Ectodermal cell (in vitro differentiated cells): Measurements from ENCODE around the gene PAF1.
A peak's percentile ranks its signal among the peaks of the same experiment; 100 is the strongest.

Experiments used
- H3K27ac ChIP-seq: 2 replicates; pipeline ENCODE4 v1.7.0; 2013; ENCODE audit warnings: mild to moderate bottlenecking, low read depth, low read length; ENCODE audit not compliant: insufficient read depth, poor library complexity, severe bottlenecking
- H3K27me3 ChIP-seq: 2 replicates; pipeline ENCODE4 v1.7.0; 2013; ENCODE audit warnings: mild to moderate bottlenecking, low read length; ENCODE audit not compliant: insufficient read depth, control insufficient read depth, poor library complexity, severe bottlenecking
- H3K36me3 ChIP-seq: one replicate; pipeline ENCODE4 v1.7.0; 2013; ENCODE audit warnings: low read length; ENCODE audit not compliant: control insufficient read depth, insufficient read depth
- H3K4me1 ChIP-seq: one replicate; pipeline ENCODE4 v1.7.0; 2013; ENCODE audit warnings: low read length; ENCODE audit not compliant: control insufficient read depth, insufficient read depth
- H3K4me3 ChIP-seq: 2 replicates; pipeline ENCODE4 v1.7.0; 2013; ENCODE audit warnings: low read depth, low read length, control low read depth; ENCODE audit not compliant: insufficient read depth
- H3K9me3 ChIP-seq: 2 replicates; pipeline ENCODE4 v1.7.0; 2013; ENCODE audit warnings: mild to moderate bottlenecking, low read length, moderate library complexity; ENCODE audit not compliant: control insufficient read depth
- WGBS, 2 experiments: methylation state at CpG; one replicate each; pipeline ENCODE4 v1.1.7; 2013; ENCODE audit warnings: missing lambda C conversion rate in 2 of 2; 5-methylcytosine and 5-hydroxymethylcytosine counted together

PAF1 gene

GRCh38 chr19:39428283-39429112 lies 37.6 kb upstream of the PAF1 start:
- H3K4me1 ChIP-seq = peaks cover 15% of the 10 kb centered on the region
- peak overlapping the region; percentile 14 for H3K4me3 ChIP-seq
- H3K27ac ChIP-seq = peak overlapping the region; percentile 91
- 22 to 24% methylated on average over 23 of the region's 23 CpGs for WGBS, 2 experiments
- H3K27me3 ChIP-seq = no peaks in the 10 kb centered on the region
- peaks cover 20% of the 10 kb centered on the region for H3K36me3 ChIP-seq
- no peaks in the 10 kb centered on the region for H3K9me3 ChIP-seq

DNA sequence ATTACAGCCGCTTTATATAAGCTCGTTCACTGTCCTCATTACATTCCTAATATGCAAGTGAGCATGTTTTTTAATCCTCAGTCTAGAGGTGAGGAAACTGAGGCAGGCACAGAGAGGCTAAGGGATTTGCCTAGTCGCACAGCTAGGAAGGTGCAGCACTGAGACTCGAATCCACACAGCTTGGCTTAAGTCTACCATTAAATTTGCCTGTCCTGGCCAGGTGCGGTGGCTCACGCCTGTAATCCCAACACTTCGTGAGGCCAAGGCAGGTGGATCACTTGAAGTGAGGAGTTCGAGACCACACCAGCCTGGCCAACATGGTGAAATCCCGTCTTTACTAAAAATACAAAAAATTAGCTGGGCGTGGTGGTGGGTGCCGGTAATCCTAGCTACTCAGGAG lies 36.8 kb upstream of the PAF1 start:
- H3K27ac ChIP-seq = no peak overlapping the region

GRCh38 chr19:39426170-39426569 lies 35.3 kb upstream of the PAF1 start:
- Histone ChIP-seq H3K4me1 (peaks cover 15% of the 10 kb centered on the region), H3K27me3 (no peaks in the 10 kb centered on the region), H3K4me3 (no peak overlapping the region), H3K27ac (peak overlapping the region; percentile 44), H3K9me3 (no peaks in the 10 kb centered on the region), H3K36me3 (peaks cover 30% of the 10 kb centered on the region)
- WGBS, 2 experiments = 63 to 71% methylated on average over 5 of the region's 5 CpGs

More for the DNA sequence above, 36.8 kb upstream of the PAF1 start:
- H3K4me3 ChIP-seq = no peak overlapping the region
- WGBS, 2 experiments = 95% methylated on average over 11 of the region's 11 CpGs
- peaks cover 15% of the 10 kb centered on the region for H3K4me1 ChIP-seq
- peaks cover 19% of the 10 kb centered on the region for H3K36me3 ChIP-seq
- H3K9me3 ChIP-seq = no peaks in the 10 kb centered on the region
- no peaks in the 10 kb centered on the region for H3K27me3 ChIP-seq

GRCh38 chr19:39425744-39426143 lies 34.8 kb upstream of the PAF1 start:
- Histone ChIP-seq H3K27ac (no peak overlapping the region), H3K4me3 (no peak overlapping the region), H3K36me3 (peaks cover 35% of the 10 kb centered on the region), H3K27me3 (no peaks in the 10 kb centered on the region), H3K4me1 (peaks cover 15% of the 10 kb centered on the region), H3K9me3 (no peaks in the 10 kb centered on the region)
- WGBS, 2 experiments = 93 to 95% methylated on average over 7 of the region's 7 CpGs

- Histone ChIP-seq H3K27ac (no peak overlapping the region), H3K4me3 (no peak overlapping the region), H3K36me3 (peaks cover 40% of the 10 kb centered on the region), H3K9me3 (no peaks in the 10 kb centered on the region), H3K4me1 (peaks cover 15% of the 10 kb centered on the region), H3K27me3 (no peaks in the 10 kb centered on the region)
- 92 to 94% methylated on average over 16 of the region's 16 CpGs for WGBS, 2 experiments
Measured at GRCh38 chr19:39424934-39425333, 34.0 kb upstream of the PAF1 start.

DNA sequence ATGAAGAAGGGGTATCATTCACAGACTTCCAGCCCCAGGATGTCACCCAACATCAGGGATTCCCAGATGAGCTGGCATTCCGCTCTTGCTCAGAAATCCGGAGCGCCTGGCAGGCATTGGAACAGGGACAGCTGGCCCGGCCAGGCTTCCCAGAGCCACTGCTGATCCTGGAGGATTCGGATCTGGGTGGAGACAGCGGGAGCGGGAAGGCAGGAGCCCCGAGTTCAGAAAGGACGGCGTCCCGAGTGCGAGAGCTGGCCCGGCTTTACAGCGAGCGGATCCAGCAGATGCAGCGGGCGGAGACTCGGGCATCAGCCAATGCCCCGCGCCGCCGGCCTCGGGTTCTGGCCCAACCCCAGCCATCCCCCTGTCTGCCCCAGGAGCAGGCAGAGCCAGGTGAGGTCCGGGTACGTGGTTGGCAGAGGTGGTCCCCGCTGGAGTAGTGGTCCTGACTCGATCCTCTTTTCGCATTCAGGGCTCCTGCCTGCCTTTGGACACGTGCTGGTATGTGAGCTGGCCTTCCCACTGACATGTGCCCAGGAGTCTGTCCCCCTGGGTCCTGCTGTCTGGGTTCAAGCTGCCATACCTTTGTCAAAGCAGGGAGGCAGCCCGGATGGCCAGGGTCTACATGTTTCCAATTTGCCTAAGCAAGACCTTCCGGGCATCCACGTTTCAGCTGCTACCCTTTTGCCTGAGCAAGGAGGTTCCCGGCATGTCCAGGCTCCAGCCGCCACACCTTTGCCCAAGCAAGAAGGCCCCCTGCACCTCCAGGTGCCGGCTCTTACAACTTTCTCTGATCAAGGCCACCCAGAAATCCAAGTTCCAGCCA lies 32.6 kb upstream of the PAF1 start:
- no peaks in the 10 kb centered on the region for H3K9me3 ChIP-seq
- H3K4me3 ChIP-seq = no peak overlapping the region
- H3K27me3 ChIP-seq = no peaks in the 10 kb centered on the region
- H3K36me3 ChIP-seq = peaks cover 49% of the 10 kb centered on the region
- H3K4me1 ChIP-seq = peaks cover 6% of the 10 kb centered on the region
- WGBS, 2 experiments = 94 to 95% methylated on average over 35 of the region's 35 CpGs
- no peak overlapping the region for H3K27ac ChIP-seq

DNA sequence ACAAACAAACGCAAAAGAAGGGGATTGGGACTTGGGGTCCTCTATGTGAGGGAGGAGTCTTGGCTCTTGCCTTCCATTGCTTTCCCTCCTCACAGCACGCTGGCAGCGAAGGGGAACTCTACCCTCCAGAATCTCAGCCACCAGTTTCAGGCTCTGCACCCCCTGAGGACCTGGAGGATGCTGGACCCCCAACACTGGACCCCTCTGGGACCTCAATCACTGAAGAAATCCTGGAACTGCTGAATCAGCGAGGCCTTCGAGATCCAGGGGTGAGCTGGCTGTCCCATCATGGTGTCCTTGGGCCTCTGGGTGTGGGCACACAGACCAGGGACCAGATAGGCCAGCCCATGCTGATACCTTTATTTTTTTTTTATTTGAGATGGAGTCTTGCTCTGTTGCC lies 31.1 kb upstream of the PAF1 start:
- no peaks in the 10 kb centered on the region for H3K9me3 ChIP-seq
- 92 to 93% methylated on average over 5 of the region's 5 CpGs for WGBS, 2 experiments
- H3K4me1 ChIP-seq = peaks cover 6% of the 10 kb centered on the region
- no peak overlapping the region for H3K27ac ChIP-seq
- no peaks in the 10 kb centered on the region for H3K27me3 ChIP-seq
- H3K4me3 ChIP-seq = no peak overlapping the region
- H3K36me3 ChIP-seq = peaks cover 51% of the 10 kb centered on the region

GRCh38 chr19:39420769-39421168 lies 29.9 kb upstream of the PAF1 start:
- H3K27me3 ChIP-seq = no peaks in the 10 kb centered on the region
- H3K27ac ChIP-seq = no peak overlapping the region
- peaks cover 51% of the 10 kb centered on the region for H3K36me3 ChIP-seq
- WGBS, 2 experiments = 95% methylated on average over 15 of the region's 15 CpGs
- H3K4me3 ChIP-seq = no peak overlapping the region
- H3K4me1 ChIP-seq = peaks cover 2% of the 10 kb centered on the region
- no peaks in the 10 kb centered on the region for H3K9me3 ChIP-seq

DNA sequence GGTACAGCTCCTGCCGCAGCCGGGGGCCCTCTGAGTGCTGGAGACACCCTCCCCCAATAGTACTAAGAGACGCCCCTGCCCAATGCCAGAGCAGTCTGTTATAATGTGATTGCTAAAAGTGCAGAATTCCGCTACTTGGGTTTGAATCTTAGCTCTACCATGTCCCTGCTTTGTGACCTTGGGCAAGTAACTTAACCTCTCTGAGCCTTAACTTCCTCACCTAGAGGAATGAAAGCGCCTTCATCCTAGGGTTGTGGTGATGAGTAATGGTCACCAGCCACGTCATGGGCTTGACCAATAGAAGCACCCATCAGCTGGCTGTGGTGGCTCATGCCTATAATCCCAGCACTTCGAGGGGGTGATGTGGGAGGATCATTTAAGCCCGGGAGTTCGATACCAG lies 28.1 kb upstream of the PAF1 start:
- Histone ChIP-seq H3K4me1 (peaks cover 17% of the 10 kb centered on the region), H3K27ac (no peak overlapping the region), H3K9me3 (no peaks in the 10 kb centered on the region), H3K27me3 (no peaks in the 10 kb centered on the region), H3K4me3 (no peak overlapping the region), H3K36me3 (peaks cover 55% of the 10 kb centered on the region)
- WGBS, 2 experiments = 89 to 90% methylated on average over 9 of the region's 9 CpGs

DNA sequence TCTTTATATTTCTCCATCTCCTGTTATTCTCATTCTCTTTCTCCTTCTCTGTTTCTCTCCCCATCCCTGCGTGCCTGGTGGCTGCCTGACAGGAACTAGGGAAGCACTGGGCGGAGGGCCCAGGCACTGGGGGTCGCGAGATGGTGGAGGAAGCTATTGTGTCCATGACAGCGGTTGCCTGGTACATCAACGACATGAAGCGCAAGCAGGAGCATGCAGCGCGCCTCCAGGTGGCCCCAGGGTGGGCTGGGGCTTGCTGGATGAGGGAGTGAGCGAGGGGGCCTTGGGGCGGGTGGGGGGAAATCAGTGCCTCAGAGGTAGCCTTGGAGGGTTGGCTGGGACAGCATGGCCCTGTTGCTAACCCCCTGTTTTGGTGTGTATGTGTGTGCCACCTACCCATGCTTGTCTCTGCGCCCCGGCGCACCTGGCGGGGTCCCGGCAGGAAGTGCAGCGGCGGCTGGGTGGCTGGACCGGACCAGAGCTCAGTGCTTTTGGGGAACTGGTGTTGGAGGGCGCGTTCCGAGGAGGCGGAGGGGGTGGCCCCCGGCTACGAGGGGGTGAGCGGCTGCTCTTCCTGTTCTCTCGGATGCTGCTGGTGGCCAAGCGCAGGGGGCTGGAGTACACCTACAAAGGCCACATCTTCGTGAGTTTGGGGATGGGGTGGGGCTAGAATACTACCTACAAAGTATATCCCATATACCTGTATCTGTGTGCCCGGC lies 26.7 kb upstream of the PAF1 start:
- Histone ChIP-seq H3K4me3 (no peak overlapping the region), H3K36me3 (peaks cover 43% of the 10 kb centered on the region), H3K27ac (no peak overlapping the region), H3K27me3 (no peaks in the 10 kb centered on the region), H3K4me1 (peaks cover 17% of the 10 kb centered on the region), H3K9me3 (no peaks in the 10 kb centered on the region)
- 95 to 97% methylated on average over 29 to 30 of the region's 30 CpGs for WGBS, 2 experiments
